Endothelial cell of umbilical vein (primary cell): Measurements from ENCODE around the gene LANCL2. TPM values are rescaled to one million over a fixed set of nuclear protein-coding genes. Genes with fewer than 3 reads are reported as not detected.

Source experiments
- BruUV-seq: library from RNA; stranded (reverse); fragments of 400-500 nt; replicated peaks from 2 replicates; lab custom pipeline; 2021; lab: Mats Ljungman, UMichigan
- CTCF ChIA-PET: fragments of 300-600, 350-600 bp; sonication (Branson Sonifier 250); formaldehyde crosslinking; loops from one replicate; lab custom pipeline; 2021; ENCODE audit warnings: antibody characterized with exemption, inconsistent platforms; lab: Charles Lee
- POLR2A ChIA-PET: fragments of 300-600, 350-600 bp; sonication (Branson Sonifier 250); formaldehyde crosslinking; loops from one replicate; lab custom pipeline; 2021; ENCODE audit warnings: antibody characterized with exemption, inconsistent platforms; lab: Charles Lee
- DNase-seq: peaks from one replicate; pipeline ENCODE4 v3.0.0-alpha.2; 2011; ENCODE audit warnings: low read depth, low spot score
- FAIRE-seq: peaks from 2 replicates; lab custom pipeline; 2011; peaks lifted over from hg19 to GRCh38; lab: Jason Lieb, UNC
- H2AFZ ChIP-seq: 2 replicates; pipeline ENCODE4 v1.6.0; 2012; ENCODE audit warnings: low read depth, low read length, control low read depth, inconsistent platforms
- H3K27ac ChIP-seq: 2 replicates; pipeline ENCODE4 v1.5.1; 2011; ENCODE audit warnings: low read depth, mild to moderate bottlenecking, control low read depth, low read length, moderate library complexity; ENCODE audit not compliant: insufficient read depth
- H3K27me3 ChIP-seq, 2 experiments: 2 replicates each; pipeline versions ENCODE4 v1.6.0 to v1.6.1; 2011; ENCODE audit warnings: low read length in 2 of 2, mixed read lengths in 1 of 2; ENCODE audit not compliant: control insufficient read depth in 2 of 2, insufficient read depth in 2 of 2
- H3K36me3 ChIP-seq, 2 experiments: 2 replicates in 1 of 2; 3 replicates in 1 of 2; pipeline ENCODE4 v1.5.1; 2011; ENCODE audit warnings: low read length in 2 of 2, mild to moderate bottlenecking in 1 of 2, moderate library complexity in 1 of 2; ENCODE audit not compliant: control insufficient read depth in 2 of 2, insufficient read depth in 2 of 2; ENCODE audit errors: extremely low read depth in 1 of 2
- H3K4me1 ChIP-seq: 3 replicates; pipeline ENCODE4 v1.5.1; 2011; ENCODE audit warnings: mild to moderate bottlenecking, low read length; ENCODE audit not compliant: control insufficient read depth, insufficient read depth; ENCODE audit errors: extremely low read depth
- H3K4me2 ChIP-seq: 2 replicates; pipeline ENCODE4 v1.6.1; 2011; ENCODE audit warnings: low read length, control low read depth, mixed read lengths; ENCODE audit not compliant: insufficient read depth
- H3K4me3 ChIP-seq, 3 experiments: fragments of 200-600 bp in 1 of 3; sonication (generic), shearing (Covaris generic) in 1 of 3; replicated peaks in 1 of 3; 2 replicates each; pipeline ENCODE4 v1.5.1; 2011 to 2016; ENCODE audit warnings: control low read depth in 3 of 3, low read length in 3 of 3, mild to moderate bottlenecking in 2 of 3, inconsistent platforms in 1 of 3, low read depth in 1 of 3, moderate library complexity in 1 of 3; ENCODE audit not compliant: insufficient read depth in 1 of 3
- H3K79me2 ChIP-seq: 2 replicates; pipeline ENCODE4 v1.6.0; 2012; ENCODE audit warnings: low read length, inconsistent platforms; ENCODE audit not compliant: control insufficient read depth, insufficient read depth
- H3K9ac ChIP-seq: replicated peaks from 2 replicates; pipeline ENCODE3; 2011; ENCODE audit warnings: low read length, control low read depth; ENCODE audit not compliant: insufficient read depth; ENCODE audit errors: extremely low read depth
- H3K9me1 ChIP-seq: replicated peaks from 3 replicates; pipeline ENCODE4 v1.6.0; 2011; ENCODE audit warnings: mild to moderate bottlenecking, low read length; ENCODE audit not compliant: control insufficient read depth, insufficient read depth; ENCODE audit errors: extremely low read depth
- H3K9me3 ChIP-seq: replicated peaks from 2 replicates; pipeline ENCODE4 v1.5.1; 2012; ENCODE audit warnings: low read length, inconsistent platforms; ENCODE audit not compliant: control insufficient read depth, insufficient read depth
- H4K20me1 ChIP-seq: replicated peaks from 2 replicates; pipeline ENCODE3; 2011; ENCODE audit warnings: mild to moderate bottlenecking, low read length; ENCODE audit not compliant: control insufficient read depth, insufficient read depth; ENCODE audit errors: extremely low read depth
- EZH2 ChIP-seq: IDR thresholded peaks from 2 replicates; pipeline ENCODE4 v1.6.1; 2012; ENCODE audit warnings: borderline replicate concordance, low read depth, mild to moderate bottlenecking, moderate library complexity, low read length, inconsistent platforms; ENCODE audit not compliant: severe bottlenecking
- FOS ChIP-seq: IDR thresholded peaks from 2 replicates; pipeline ENCODE4 v1.6.1; 2011; ENCODE audit warnings: mild to moderate bottlenecking, low read length, moderate library complexity, borderline replicate concordance; ENCODE audit not compliant: insufficient read depth
- GATA2 ChIP-seq: IDR thresholded peaks from 2 replicates; pipeline ENCODE4 v1.7.0; 2011; ENCODE audit warnings: low read depth, mild to moderate bottlenecking, moderate library complexity, mixed read lengths, low read length; ENCODE audit not compliant: insufficient read length, insufficient read depth
- JUN ChIP-seq: IDR thresholded peaks from 2 replicates; pipeline ENCODE4 v1.6.1; 2011; ENCODE audit warnings: borderline replicate concordance, low read depth; ENCODE audit not compliant: insufficient read length, insufficient read depth
- dilution Hi-C: fragments of 300-500 bp; cut with MboI; formaldehyde crosslinking; loops from one replicate; pipeline ENCODE4 v1.15.0; 2019; ENCODE audit warnings: low sequenced_read_pairs; ENCODE audit not compliant: extremely low pct_ligation_motif_present
- intact Hi-C: fragments of 100-400 bp; cut with micrococcal nuclease; formaldehyde crosslinking; loops from one replicate; pipeline ENCODE4 v1.10.0; 2022
- polyA plus RNA-seq, 4 experiments: library from polyadenylated mRNA; depleted of rRNA in 3 of 4; stranded (reverse) in 3 of 4; unstranded in 1 of 4; fragments of >200 nt; gene quantifications; 2 replicates each; pipeline versions ENCODE4 v1.2.1 to v1.2.3, GENCODE V29; 2011 to 2012; ENCODE audit warnings: missing spikeins in 1 of 4
- total RNA-seq: library from RNA; stranded (reverse); gene quantifications from 2 replicates; pipeline ENCODE4 v1.2.3, GENCODE V29; 2021
- TF ChIP-seq, protein P1 (sequence below), 2 donors: IDR thresholded peaks; 1 replicate in 1 of 2; 2 replicates in 1 of 2; pipeline ENCODE4 v1.5.1; 2011; ENCODE audit warnings: low read length in 2 of 2, mild to moderate bottlenecking in 2 of 2, moderate library complexity in 2 of 2, control low read depth in 1 of 2, inconsistent platforms in 1 of 2, low read depth in 1 of 2; ENCODE audit not compliant: insufficient read depth in 1 of 2; ENCODE audit errors: extremely low read depth in 1 of 2

Gene LANCL2
- total and polyA plus RNA-seq, 2 donors (not counting 3 experiments of a cell fraction or from before 2014, with no cell fraction given), result 19.2 to 25.3 TPM

DNA sequence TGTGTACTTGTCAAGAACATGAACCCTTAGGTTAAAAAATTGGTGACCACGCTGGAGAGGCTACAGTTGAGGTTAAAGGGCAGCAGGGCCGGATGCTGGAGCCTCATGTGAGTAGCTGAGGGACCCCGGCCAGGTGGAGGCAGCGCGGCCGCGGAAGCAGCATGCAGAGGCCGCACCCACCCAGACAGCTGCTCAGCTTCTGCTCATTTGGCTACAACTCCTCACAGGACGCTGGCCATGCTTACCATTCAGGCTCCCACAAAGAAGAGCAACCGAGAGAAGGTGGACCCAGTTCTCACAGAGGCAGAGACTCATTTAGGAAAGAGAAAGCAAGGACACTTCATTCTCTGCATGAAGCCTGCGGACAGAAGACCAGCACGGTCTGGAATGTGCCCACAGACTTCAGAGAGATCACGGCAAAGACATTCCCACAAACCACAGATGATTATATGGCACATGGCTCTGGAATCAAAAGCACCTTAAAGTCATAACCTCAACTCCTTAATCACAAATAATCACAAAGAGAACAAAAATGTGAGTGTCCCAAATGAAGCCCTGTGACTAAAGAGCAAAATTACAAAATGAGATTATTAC, 112.7 kb downstream of the LANCL2 start:
- FAIRE-seq, result no peak
- TF ChIP-seq, protein P1, sequence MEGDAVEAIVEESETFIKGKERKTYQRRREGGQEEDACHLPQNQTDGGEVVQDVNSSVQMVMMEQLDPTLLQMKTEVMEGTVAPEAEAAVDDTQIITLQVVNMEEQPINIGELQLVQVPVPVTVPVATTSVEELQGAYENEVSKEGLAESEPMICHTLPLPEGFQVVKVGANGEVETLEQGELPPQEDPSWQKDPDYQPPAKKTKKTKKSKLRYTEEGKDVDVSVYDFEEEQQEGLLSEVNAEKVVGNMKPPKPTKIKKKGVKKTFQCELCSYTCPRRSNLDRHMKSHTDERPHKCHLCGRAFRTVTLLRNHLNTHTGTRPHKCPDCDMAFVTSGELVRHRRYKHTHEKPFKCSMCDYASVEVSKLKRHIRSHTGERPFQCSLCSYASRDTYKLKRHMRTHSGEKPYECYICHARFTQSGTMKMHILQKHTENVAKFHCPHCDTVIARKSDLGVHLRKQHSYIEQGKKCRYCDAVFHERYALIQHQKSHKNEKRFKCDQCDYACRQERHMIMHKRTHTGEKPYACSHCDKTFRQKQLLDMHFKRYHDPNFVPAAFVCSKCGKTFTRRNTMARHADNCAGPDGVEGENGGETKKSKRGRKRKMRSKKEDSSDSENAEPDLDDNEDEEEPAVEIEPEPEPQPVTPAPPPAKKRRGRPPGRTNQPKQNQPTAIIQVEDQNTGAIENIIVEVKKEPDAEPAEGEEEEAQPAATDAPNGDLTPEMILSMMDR (IDR thresholded peaks at IDR 0.05; ENCODE audit: extremely low read depth in 1 of 2, insufficient read depth in 1 of 2, low read depth in 1 of 2, low read length in 2 of 2), result no peak
- TF ChIP-seq FOS, result no peak
- TF ChIP-seq EZH2, result no peak
- TF ChIP-seq GATA2, result no peak
- TF ChIP-seq JUN, result no peak

More for the DNA sequence above, 112.7 kb downstream of the LANCL2 start:
- no peak for DNase-seq
- no peaks in the 10 kb centered on the region for H4K20me1 ChIP-seq
- ChIA-PET POLR2A (no interaction called here), CTCF (no interaction called here)
- dilution Hi-C loops (no loop called here), intact Hi-C loops (no loop called here)
- no peaks in the 10 kb centered on the region for H3K9me3 ChIP-seq
- no peak overlapping the region for H2AFZ ChIP-seq
- no peaks in the 10 kb centered on the region for H3K27me3 ChIP-seq
- no TSS peak for BruUV-seq
- H3K4me2 ChIP-seq, result no peak overlapping the region
- H3K4me1 ChIP-seq, result no peaks in the 10 kb centered on the region
- H3K4me3 ChIP-seq, result no peak overlapping the region
- peaks cover 10% of the 10 kb centered on the region for H3K79me2 ChIP-seq
- H3K36me3 ChIP-seq, result peaks cover under 1 to 20% of the 10 kb centered on the region in 2 experiments
- no peaks in the 10 kb centered on the region for H3K9me1 ChIP-seq
- no peak overlapping the region for H3K27ac ChIP-seq
- no peak overlapping the region for H3K9ac ChIP-seq
